RPMI7951 (cell line): ENCODE data around the gene ARL15. TPM values are rescaled to one million over a fixed set of nuclear protein-coding genes. Genes with fewer than 3 reads are reported as not detected.

Source experiments
- DNase-seq: peaks from one replicate; pipeline ENCODE4 v3.0.0-alpha.2; 2012; ENCODE audit warnings: low read depth
- total RNA-seq: library from RNA; depleted of rRNA; stranded (reverse); fragments of >200 nt; shearing (Covaris generic); gene quantifications from 2 replicates; pipeline ENCODE4 v1.2.3, GENCODE V29; 2014

ARL15 gene
- total RNA-seq, 1 experiment from 2014 or later, result 9.7 TPM

DNA sequence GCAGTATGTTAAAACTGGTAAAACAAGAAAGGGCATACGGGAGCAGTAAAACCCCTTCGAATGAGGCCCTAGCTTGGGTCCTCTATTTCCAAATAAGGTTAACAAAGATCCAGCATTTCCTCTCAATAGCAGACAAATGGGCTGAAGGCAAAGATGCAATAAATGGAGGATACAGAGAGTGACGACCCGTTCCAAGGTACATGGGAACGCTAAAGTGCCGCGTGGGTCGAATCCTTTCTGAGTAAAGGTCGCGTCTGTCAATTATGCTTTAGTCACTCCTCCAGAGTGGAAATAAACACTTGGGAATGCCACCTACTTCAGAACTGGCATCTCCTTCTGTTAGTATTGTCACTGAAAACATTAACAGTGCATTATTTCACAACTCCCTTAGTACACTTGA lies 24.7 kb downstream of the ARL15 start:
- no peak for DNase-seq

DNA sequence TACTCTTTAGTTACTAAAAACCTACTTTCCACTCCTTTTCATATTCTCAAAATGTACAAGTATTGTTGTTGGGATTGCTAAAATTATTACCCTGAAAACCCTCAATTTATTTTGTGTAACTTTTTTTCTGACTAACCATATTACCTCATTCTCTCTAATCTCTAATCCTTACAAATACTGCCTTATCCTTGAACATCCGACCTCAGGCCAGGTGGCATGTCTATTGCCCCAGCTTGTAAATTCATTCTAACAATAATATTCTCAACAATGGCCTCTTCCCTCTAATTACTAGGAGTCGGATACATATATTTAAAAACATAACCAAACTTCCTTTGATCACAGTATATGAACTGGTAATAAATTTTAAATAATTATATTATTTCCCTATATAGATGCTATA lies 25.8 kb downstream of the ARL15 start:
- no peak for DNase-seq

DNA sequence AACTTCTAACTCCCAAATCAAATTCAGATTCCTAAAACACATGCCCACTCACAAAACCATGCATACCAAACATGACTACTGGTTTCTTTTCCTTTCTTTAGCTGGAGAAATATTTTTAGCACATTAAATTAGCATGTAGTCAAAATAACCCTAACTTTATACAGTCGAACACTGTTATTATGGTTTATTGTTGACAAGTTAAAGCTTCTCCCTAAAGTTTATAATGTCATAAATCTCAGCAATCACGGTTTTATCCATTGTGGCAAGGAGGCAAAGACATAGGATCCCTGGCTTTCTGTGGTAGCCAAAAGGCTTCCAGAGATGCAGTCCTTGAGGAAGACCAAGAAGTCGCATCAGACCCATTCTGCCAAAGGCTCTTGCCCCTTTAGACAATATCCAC lies 27.5 kb downstream of the ARL15 start:
- DNase-seq, result no peak

DNA sequence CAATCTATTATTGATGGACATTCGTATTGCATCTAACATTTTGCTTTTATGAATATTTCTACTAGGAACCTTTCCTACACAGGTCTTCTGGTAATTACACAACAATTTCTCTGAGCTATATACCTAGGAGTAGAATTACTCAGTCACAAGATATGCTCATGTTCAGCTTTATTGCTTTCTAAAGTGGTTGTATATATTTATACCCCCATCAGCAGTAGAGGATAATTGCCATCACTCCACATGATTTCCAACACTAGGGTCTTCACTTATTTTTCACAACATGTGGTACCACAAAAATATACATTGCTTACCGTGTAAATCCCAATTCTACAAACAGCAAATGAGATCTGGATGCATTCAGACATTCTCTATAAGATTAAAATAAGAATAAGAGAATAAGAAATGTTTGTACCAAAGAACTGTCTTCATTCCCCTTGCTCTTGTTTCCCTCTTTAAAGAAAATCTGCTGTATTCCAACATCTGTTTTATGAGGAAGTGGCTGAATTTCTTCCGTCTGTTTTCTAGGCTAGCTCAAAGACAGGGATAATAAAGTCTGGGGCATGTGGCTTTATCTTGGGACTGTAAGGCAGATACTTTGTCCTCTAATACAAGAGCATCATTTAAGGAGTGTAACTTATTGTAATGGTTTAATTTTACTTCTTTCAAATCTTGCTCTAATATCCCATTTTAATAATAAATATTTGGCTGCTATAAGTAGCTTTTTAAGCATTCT lies 28.2 kb downstream of the ARL15 start:
- no peak for DNase-seq

DNA sequence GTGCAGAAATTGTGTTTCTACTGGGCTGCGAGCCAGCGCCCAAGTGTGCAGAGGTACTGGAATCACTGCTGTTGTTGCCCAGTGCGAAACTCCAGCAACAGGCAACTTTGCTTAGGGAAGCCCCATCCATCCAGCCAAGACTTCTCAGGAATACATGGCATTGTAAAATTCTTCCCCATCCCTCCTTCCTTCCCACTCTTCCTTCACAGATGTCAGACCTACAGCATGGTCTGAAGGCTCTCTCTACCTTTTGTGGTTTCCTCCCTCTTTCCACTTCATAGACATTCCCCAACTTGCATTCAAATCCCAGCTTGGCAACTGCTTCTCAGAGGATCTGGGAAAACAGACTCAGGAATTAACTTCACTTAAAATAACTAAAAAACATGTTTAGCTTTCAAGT lies 30.4 kb downstream of the ARL15 start:
- no peak for DNase-seq

DNA sequence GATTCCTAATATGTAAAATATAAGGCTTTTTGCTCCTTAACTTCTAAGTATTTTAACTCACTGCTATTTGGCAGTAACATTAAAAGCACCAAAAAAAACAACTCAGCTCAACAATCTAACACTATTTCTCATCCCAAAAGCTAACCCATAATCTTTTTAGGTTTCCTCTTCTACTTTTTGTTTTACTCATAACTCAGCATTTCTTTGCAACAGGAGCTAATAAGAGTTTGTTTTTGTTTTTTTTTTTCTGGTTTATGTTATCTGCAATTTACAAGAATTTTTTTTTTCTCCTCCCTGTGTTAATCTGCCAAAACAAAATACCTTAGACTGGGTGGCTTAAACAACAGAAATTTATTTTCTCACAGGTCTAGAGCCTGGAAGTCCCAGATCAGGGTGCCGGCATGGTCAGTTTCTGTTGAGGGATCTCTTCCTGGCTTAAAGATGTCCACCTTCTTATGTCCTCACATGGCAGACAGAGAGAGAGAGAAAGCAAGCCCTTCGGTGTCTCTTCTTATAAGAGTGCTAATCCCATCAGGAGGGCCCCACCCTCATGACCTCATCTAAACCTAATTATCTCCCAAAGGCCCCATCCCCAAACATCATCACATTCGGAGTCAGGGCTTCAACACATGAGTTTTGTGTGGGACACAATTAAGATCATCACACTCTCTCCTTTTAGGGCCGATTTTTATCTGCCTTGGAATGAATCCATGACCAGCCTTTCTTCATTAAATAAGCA lies 31.2 kb downstream of the ARL15 start:
- no peak for DNase-seq

DNA sequence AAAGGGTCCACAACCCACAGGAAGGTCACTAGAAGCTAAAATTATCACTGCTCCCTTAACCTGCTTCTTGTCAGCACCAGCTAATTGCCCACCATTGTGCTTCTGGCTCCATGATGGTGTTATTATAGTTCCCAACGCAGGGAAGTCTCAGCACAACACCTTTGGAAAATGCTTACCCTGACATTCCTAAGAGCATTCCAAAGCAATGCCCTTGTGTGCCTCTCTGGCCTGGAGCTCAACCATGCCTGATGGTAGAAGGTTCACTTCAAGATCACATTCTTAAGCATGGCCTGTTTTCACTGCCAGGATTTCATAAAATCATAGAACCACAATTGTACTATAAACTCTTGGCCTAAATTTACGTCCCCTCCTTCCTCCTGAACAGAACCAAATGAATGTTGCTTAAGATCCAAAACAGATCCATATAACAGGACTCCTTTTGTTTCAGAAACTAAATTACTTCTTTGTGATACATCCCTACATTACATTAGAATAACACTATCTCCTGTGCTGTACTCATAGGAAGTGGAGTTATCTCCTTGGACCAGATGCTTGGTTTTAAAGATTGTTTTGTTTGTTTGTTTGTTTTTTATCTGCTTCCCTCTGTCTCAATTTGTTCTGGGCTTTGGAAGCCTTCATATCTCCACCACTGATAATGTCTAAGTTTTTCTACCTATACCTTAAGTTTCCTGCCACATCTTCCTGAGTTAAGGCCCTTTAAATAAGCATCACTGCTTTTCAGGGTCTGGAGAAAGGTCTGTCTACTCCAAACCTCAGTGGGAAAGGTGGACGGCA lies 32.1 kb downstream of the ARL15 start:
- no peak for DNase-seq

DNA sequence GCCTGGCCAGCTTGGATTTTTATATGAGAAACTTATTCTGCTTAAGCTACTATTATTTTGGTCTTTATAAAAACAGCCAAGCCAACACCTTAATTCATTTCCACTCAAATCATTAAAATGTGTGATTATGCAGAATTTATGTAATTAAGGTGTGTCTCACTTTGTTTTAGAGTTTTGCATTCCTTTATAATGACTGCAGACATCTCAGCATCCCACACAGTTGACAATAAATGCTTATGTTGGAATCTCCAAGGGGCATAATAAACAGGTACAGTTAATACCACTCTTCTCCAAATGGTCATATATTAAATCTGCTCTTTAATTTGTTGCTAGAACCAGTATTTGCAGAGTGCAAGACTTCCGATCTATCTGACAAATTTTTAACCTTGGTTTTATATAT lies 34.3 kb downstream of the ARL15 start:
- DNase-seq, result no peak

DNA sequence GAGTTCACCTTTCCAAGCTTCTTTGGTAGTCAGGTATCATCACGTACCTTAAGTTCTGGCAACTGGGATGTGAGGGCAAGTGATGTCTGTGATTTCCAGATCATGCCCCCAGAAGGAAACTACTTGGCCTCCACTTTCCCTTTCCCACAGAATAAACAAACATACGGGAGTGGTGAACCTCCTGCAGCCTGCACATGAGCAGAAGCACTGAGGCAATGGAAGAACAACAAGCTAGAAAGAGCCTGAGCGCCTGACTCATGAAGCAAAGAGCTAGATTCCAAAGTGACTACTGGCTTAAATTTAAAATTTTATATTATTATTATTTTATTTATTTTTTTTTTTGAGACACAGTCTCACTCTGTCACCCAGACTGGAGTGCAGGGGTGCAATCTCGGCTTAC lies 35.0 kb downstream of the ARL15 start:
- DNase-seq, result no peak

DNA sequence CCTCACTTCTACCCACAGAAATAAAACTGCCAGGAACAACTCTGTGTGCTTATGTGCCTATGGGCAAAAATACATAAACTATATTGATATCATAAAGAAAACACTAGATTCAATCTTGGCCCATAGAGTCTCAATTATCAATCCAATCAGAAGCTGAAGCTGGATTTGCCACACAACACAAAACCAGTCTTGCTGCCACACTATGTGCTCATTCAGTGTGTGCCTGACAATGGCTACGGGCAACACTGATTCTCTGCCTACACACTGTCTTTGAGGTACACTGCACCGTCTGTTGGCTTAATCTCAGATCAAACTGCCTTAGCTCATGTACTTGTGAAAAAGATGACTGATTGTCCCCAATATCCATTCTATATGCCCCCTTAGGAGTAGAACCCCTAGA lies 35.4 kb downstream of the ARL15 start:
- no peak for DNase-seq

DNA sequence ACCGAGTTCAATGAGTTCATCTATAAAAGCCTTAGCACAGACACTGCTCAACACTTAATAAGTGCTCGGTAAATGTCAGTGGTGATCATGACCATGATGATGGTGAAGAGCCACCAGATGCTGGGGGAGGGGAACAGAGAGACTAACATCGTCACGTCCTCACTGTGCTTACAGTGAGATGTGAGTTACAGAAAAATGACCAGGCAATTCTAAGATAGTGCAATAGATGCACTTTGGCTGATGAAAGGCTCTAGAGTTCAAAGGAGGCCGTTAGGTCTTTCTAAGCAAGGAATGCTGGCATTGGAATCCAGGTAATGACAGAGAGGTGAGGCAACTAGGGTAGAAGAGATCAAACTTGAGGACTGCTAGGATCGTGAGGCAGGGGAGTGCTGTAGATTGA lies 36.7 kb downstream of the ARL15 start:
- no peak for DNase-seq

DNA sequence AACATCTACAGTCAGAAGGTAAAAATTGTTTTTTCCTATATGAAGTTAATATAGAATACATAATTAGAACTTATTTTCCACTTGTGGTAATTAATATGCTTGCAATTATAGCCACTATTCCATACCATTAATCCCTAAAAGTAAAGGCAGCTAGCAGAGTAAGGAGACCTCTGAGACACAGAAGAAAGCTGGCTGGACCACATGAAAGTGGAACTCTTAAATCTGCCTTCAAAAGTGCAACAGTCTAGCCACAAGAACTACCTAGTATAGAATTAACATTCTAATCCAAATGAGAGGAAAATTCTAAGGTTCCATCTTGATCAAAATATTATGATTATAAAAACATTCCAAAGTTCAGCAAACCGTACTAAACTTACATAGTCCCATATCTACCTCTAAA lies 37.6 kb downstream of the ARL15 start:
- DNase-seq, result no peak

DNA sequence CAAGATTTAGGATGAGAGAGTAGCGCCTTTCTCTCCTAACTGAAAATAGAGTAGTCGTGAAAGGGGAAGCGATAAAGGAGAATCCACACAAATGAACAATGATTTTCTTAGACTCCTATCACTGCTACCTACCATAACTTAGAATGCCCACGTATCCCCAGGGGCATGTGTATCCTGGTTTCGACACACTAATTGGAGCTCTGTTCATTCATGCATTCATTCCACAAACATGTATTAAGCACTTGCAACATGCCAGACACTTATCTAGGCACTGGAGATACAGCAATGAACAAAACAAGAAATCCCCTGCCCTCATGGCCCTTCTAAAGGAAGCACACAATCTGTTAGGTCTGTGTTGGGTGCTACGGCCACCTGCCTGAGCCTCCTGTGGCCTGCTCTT lies 40.0 kb downstream of the ARL15 start:
- DNase-seq, result no peak

DNA sequence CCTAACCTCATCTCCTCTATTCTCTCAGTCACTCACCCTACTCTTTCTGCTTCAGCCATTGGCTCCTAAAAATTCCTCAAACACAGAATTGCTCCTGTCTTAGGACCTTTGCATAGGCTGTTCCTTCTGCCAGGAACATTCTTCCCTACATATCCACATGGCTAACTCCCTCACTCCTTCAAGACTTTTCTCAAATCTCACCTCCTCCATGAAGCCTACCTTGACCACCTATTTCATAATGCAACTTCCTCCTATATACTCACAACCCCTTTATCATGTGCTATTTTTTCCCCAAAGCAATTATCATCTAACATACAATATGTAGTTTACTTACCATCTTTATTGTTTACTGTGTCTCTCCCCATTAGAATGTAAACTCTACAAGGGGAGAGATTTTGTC lies 45.8 kb downstream of the ARL15 start:
- DNase-seq, result no peak

DNA sequence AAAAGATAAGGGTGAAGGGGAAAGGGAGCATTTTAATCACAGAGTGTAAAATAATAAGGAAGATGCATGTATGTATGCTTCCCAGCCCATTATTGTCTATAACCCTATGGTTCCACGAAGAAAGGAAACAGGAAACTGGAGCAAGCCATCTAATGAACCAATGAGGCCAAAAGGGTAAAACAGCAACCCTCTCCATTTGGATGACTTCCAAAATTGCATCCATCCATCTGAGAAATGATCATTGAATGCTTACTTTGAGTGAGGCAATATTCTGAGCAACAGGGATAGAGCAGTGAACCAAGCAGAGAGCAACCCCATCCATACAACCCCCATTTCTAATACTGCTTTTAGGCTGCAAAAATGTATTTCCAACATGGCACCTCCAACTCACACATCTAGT lies 46.9 kb downstream of the ARL15 start:
- DNase-seq, result no peak

DNA sequence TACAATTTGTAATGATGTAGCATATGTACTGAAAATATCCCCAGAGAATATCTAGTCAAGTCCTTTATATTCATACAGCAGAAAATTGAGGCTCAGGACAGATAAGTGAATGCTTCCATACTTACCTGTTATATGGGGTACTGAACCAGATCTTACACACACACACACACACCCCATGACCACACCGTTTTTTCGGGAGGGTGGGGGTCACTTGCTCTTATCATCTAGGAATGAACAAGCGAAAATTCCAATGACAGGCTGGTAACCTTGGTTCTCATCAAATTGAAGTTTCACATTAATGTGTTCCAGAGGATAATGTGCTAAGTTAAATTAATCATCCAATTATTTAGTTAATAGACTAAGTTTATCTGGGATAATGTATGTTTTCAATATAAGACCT lies 48.8 kb downstream of the ARL15 start:
- DNase-seq, result no peak

DNA sequence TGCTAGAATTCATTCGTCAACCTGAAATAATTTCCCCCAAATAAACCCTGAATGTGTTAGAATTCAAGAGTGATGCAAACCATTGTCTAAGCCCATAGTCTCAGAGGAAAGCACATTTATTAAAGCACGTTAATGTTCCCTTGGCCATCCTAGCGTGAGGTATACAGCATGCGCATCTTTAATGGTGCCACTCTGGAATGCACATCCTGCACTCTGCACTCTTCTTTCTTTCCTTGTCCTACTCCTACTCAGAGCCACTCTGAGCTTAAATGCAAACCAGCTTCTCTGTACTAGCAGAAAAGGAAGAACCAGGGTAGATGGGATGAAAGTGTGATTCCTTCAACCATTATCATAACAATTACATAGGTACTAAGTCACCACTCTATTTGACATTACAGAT lies 50.4 kb downstream of the ARL15 start:
- no peak for DNase-seq

DNA sequence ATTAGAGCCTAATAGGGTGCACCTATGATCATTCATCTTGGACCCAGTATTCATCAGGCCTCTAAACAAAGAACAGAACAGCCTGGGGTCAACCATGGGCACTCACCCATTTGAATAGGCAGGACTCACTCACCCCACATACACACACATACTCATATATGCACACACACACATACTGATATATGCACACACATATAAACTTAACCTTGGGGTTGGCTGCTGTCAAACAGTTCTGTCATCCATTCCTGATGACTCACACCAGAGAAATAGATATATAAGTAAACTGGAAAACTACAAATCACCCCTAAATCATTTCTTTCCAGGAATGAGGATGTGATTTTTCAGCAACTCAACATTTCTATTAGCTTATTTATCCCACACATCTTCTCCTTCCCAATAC lies 51.3 kb downstream of the ARL15 start:
- DNase-seq, result peak; percentile 3

DNA sequence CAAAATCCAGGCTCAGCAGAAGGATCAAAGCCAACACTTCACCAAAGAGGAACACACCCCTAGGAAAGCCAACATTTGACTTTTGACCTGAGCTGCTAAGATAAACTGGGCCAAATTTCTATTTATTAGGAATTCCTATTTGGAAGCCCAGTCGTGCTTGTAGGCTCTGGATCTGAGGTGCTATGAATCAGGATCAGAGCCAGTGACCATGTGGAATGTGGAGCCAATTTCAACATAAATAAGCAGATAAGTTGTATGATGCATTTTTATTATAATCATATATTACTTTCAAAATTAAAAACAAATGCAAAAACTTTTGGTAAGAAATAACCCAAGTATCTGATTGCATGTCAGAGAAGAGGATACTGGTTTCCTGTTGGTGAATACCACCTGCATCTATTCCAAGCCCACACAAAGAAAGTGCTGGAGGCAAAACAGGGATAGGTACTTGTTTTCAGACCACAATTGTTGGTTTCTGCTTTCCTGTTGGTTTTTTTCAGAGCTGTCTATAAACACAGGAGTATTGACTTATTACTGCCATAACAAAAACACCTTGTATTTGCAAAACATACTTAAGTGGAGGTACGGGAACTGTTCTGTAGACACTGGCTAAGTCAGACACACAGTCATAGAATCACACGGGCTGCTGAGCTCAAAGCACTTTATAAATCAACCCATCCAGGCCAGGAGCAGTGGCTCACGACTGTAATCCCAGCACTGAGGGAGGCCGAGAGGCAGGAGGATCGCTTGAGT lies 52.8 kb downstream of the ARL15 start:
- DNase-seq, result no peak

DNA sequence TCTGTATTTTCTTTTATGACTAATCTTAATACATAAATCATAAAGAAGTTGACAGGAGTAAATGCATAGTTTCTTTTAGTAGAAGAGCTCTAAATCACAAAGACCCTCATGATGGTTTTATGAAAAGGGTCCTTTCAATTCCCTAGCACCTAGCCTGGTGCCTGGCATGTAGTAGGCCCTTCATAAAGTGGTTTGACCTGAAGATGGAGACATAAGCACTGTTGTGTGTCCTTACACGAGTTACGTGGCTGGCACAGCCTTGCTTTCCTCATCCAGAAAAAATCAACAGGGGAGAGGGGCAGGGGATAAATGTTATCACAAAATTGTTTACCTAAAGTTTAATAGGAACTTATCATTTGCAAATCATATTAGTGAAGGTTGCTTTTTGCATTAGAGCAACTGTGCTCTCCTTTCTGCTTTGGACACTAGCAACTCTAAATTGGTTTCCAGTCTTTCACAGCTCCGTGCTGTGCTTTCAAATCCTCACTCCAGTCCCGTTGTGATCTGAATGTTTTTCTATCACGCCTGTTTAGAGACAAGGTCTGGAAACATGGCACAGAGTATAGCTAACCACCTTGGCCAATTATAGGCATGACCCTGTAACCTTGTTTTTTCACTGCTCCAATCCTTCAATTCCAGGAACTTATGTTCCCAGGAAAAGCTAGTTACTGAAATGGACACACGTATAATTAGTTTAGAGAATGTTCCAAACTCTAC lies 55.7 kb downstream of the ARL15 start:
- peak; percentile 11 for DNase-seq

DNA sequence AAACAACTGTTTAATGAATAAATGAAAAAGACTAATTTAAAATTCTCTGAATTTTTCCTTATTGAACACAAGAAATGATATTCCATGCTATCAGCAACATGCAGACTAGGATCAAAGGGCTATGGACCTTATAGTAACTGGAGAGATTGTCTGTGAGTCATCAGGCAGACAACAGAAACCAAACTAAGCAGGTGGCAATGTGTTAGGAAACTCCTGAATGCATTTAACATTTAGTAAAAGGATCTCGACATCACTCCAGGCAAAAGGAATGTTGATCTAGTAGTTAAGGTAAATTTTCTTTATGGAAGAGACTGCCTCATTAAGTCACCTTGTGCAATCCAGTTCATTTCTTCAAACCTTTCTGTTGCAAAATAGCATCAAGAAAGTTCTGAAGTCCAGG lies 58.4 kb downstream of the ARL15 start:
- DNase-seq, result peak; percentile 4
